HG03064 (cell line): ENCODE results near the gene MITF.

Source experiments
- ATAC-seq: cut with Tn5 transposase; IDR thresholded peaks from one replicate; pipeline ENCODE4 v1.9.1; 2021; ENCODE audit warnings: low read depth; ENCODE audit not compliant: unreplicated experiment

MITF gene

GRCh38 chr3:69725994-69726571 is 13.2 kb upstream of the MITF start:
- ATAC-seq = no peak

GRCh38 chr3:69729147-69729919 is 9.9 kb upstream of the MITF start:
- no peak for ATAC-seq

- ATAC-seq = no peak
Measured at GRCh38 chr3:69731080-69731479, 8.2 kb upstream of the MITF start.

- no peak for ATAC-seq
Measured at GRCh38 chr3:69735893-69736292, 3.4 kb upstream of the MITF start.

- ATAC-seq = no peak
Measured at GRCh38 chr3:69737392-69737791, 1.9 kb upstream of the MITF start.

- ATAC-seq = no peak
Measured at GRCh38 chr3:69738315-69738714, 949 bp upstream of the MITF start.

- no peak for ATAC-seq
Measured at GRCh38 chr3:69738859-69739203, 433 bp upstream of the MITF start.

GRCh38 chr3:69740103-69741021 is 1.1 kb downstream of the MITF start:
- no peak for ATAC-seq

- ATAC-seq = no peak
Measured at GRCh38 chr3:69741032-69741767, 1.9 kb downstream of the MITF start.

GRCh38 chr3:69742391-69742790 is 3.1 kb downstream of the MITF start:
- ATAC-seq = no peak

GRCh38 chr3:69743975-69744906 is 5.0 kb downstream of the MITF start:
- ATAC-seq = no peak

- ATAC-seq = no peak
Measured at GRCh38 chr3:69745505-69745904, 6.2 kb downstream of the MITF start.

GRCh38 chr3:69746119-69746518 is 6.9 kb downstream of the MITF start:
- no peak for ATAC-seq

GRCh38 chr3:69747511-69748258 is 8.4 kb downstream of the MITF start:
- no peak for ATAC-seq

- ATAC-seq = no peak
Measured at GRCh38 chr3:69748503-69748902, 9.2 kb downstream of the MITF start.

GRCh38 chr3:69749461-69749860 is 10.2 kb downstream of the MITF start:
- no peak for ATAC-seq

GRCh38 chr3:69750549-69750948 is 11.3 kb downstream of the MITF start:
- no peak for ATAC-seq

GRCh38 chr3:69751074-69751476 is 11.8 kb downstream of the MITF start:
- ATAC-seq = no peak

- ATAC-seq = no peak
Measured at GRCh38 chr3:69752241-69752640, 13.0 kb downstream of the MITF start.
